ENCODE data around the gene GVQW3. TPM values are rescaled to one million over a fixed set of nuclear protein-coding genes. Genes with fewer than 3 reads are reported as not detected.

The GVQW3 gene
- total RNA-seq, 2 donors from 2014 or later, result 6.6 to 13.5 TPM

DNA sequence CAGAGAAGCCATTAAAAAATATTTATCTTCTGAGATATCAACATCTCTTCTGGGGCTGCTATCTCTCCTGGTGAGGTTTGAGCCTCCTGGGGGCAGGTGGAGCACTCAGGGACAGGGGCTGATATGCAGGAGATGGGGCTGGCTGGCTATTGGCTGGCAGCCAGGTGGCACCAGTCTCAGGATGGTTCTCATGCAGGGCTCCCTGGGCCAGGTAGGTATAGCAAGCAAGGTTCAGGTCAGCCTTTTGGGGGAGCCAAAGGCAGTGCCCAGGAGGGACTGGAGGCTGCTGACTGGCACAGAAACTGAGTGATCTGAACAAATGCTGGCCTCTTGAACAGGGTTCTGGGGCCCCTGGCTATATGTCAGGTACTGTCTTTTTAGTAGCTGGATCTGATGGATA, 34.0 kb downstream of the GVQW3 start:
- Histone ChIP-seq H3K9ac (ENCODE audit: extremely low read depth, low read length, poor library complexity, severe bottlenecking) (no peak overlapping the region), H3K36me3 (ENCODE audit: control insufficient read depth, insufficient read depth, low read length) (no peaks in the 10 kb centered on the region), H3K27ac (ENCODE audit: low read depth, low read length) (no peak overlapping the region), H3K9me3 (ENCODE audit: control insufficient read depth, low read length) (no peaks in the 10 kb centered on the region), H3K27me3 (ENCODE audit: control insufficient read depth, insufficient read depth, low read length, poor library complexity, severe bottlenecking) (no peaks in the 10 kb centered on the region), H3K4me3 (ENCODE audit: low read length) (no peak overlapping the region), H3K4me1 (ENCODE audit: control insufficient read depth, insufficient read depth, low read length) (no peaks in the 10 kb centered on the region)
- peak; percentile 74 for DNase-seq
- Mint-ChIP-seq H3K27me3 (ENCODE audit: insufficient read depth) (peaks cover 25% of the 10 kb centered on the region), H3K4me1 (no peaks in the 10 kb centered on the region), H3K27ac (no peak overlapping the region), H3K9me3 (no peaks in the 10 kb centered on the region), H3K36me3 (ENCODE audit: low read depth) (no peaks in the 10 kb centered on the region), H3K4me3 (no peak overlapping the region)
- TF ChIP-seq CTCF (conservative IDR thresholded peaks at IDR 0.05), result peak; percentile 52

DNA sequence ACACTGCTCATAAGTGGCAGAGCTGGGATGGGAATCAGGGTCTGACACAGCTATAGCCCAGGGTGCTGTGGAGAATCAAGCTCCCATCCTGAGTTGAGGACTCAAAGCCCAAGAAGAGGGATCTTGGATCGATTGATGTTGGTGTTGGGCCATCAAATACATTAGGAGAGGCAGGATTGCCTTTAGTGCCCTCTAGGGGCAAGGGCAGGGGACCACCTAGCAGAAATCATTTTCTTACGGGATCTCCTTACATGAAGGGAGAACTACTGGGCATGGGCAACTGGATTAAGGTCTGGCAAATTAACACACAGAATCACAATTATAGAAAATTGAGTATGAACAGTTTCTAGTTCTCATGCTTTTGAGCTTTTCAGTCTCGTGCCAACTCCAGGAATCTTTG, 38.8 kb downstream of the GVQW3 start:
- Mint-ChIP-seq H3K9me3 (no peaks in the 10 kb centered on the region), H3K36me3 (ENCODE audit: low read depth) (no peaks in the 10 kb centered on the region), H3K27ac (no peak overlapping the region), H3K27me3 (ENCODE audit: insufficient read depth) (peaks cover 16% of the 10 kb centered on the region), H3K4me1 (peaks cover 6% of the 10 kb centered on the region), H3K4me3 (no peak overlapping the region)
- H3K4me1 ChIP-seq (ENCODE audit: control insufficient read depth, insufficient read depth, low read length), result no peaks in the 10 kb centered on the region
- no peaks in the 10 kb centered on the region for H3K9me3 ChIP-seq (ENCODE audit: control insufficient read depth, low read length)
- H3K36me3 ChIP-seq (ENCODE audit: control insufficient read depth, insufficient read depth, low read length), result no peaks in the 10 kb centered on the region
- H3K27me3 ChIP-seq (ENCODE audit: control insufficient read depth, insufficient read depth, low read length, poor library complexity, severe bottlenecking), result no peaks in the 10 kb centered on the region
- H3K9ac ChIP-seq (ENCODE audit: extremely low read depth, low read length, poor library complexity, severe bottlenecking), result no peak overlapping the region
- no peak overlapping the region for H3K4me3 ChIP-seq (ENCODE audit: low read length)
- whole genome bisulfite sequencing, 2 experiments (ENCODE audit: insufficient coverage in 1 of 2, insufficient read length in 1 of 2), result 69 to 71% methylated on average over 2 to 3 of the region's 3 CpGs
- peak; percentile 74 for DNase-seq
- TF ChIP-seq CTCF (conservative IDR thresholded peaks at IDR 0.05), result peak; percentile 80
- no peak overlapping the region for H3K27ac ChIP-seq (ENCODE audit: low read depth, low read length)

- Histone ChIP-seq H3K9ac (ENCODE audit: extremely low read depth, low read length, poor library complexity, severe bottlenecking) (no peak overlapping the region), H3K27ac (ENCODE audit: low read depth, low read length) (no peak overlapping the region), H3K27me3 (ENCODE audit: control insufficient read depth, insufficient read depth, low read length, poor library complexity, severe bottlenecking) (peaks cover 2% of the 10 kb centered on the region), H3K9me3 (ENCODE audit: control insufficient read depth, low read length) (no peaks in the 10 kb centered on the region), H3K4me3 (ENCODE audit: low read length) (no peak overlapping the region), H3K4me1 (ENCODE audit: control insufficient read depth, insufficient read depth, low read length) (peaks cover 3% of the 10 kb centered on the region), H3K36me3 (ENCODE audit: control insufficient read depth, insufficient read depth, low read length) (no peaks in the 10 kb centered on the region)
- DNase-seq, result peak; percentile 66
- Mint-ChIP-seq H3K4me1 (peaks cover 15% of the 10 kb centered on the region), H3K27me3 (ENCODE audit: insufficient read depth) (peaks cover 49% of the 10 kb centered on the region), H3K27ac (no peak overlapping the region), H3K9me3 (no peaks in the 10 kb centered on the region), H3K36me3 (ENCODE audit: low read depth) (no peaks in the 10 kb centered on the region), H3K4me3 (no peak overlapping the region)
- TF ChIP-seq CTCF (conservative IDR thresholded peaks at IDR 0.05), result no peak
- 71 to 76% methylated on average over 3 of the region's 3 CpGs for WGBS, 2 experiments (ENCODE audit: insufficient coverage in 1 of 2, insufficient read length in 1 of 2)
Measured at GRCh38 chr11:76424379-76424778, 43.3 kb downstream of the GVQW3 start.
